ENCODE data around the gene GPC2.

GRCh38 chr7:100208911-100209408 lies 31.8 kb upstream of the GPC2 start:
- no peak for TF ChIP-seq CTCF (IDR thresholded peaks at IDR 0.05)
- TF ChIP-seq POLR2A (IDR thresholded peaks at IDR 0.05), result no peak

Data from lower leg skin (tissue), 3 donors.